ENCODE results near the gene EHD3. TPM values are rescaled to one million over a fixed set of nuclear protein-coding genes. Genes with fewer than 3 reads are reported as not detected.

The EHD3 gene
- total and polyA plus RNA-seq, 2 of the 8 experiments (the other 6 are each of a cell fraction or from before 2014, with no cell fraction given): 9.3 to 12.0 TPM

DNA sequence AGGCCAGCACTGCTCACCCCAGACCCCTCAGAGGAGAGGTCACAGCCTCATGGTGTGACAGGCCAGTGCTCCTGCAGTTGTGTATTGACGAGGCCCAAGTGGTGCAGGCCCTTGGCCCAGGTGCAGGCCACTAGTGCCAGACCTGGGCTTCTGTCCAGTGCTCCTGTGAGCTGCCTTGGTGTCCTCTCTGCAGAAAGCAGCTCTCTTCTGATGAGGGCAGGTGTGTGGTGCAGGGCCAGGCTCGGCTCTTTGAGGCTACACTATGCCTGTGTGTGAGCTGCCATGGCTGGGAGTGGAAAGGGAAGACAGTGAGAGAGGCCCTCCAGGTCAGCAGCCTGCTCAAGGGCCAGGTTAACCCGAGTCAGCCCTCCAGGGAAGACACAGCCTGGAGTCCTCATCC, 17.1 kb downstream of the EHD3 start:
- H4K5ac ChIP-seq (ENCODE audit: insufficient read length, low read depth, low read length): no peak overlapping the region
- no peaks in the 10 kb centered on the region for H3K27me3 ChIP-seq (replicated peaks in 1 of 4; ENCODE audit: control insufficient read depth in 3 of 4, extremely low read depth in 1 of 4, insufficient read depth in 3 of 4, low read length in 3 of 4)
- WGBS, 2 experiments (ENCODE audit: extremely low coverage in 1 of 2, insufficient coverage in 1 of 2, insufficient read length in 1 of 2, insufficient replicate concordance in 2 of 2, low coverage in 1 of 2, low lambda C conversion rate in 2 of 2, missing lambda C conversion rate in 1 of 2): 96% methylated on average over 3 of the region's 3 CpGs; no CpG with 5 or more reads in 1 of the 2 experiments
- POLR2A ChIA-PET (ENCODE audit: partially characterized antibody): interaction anchor here (0.7 kb wide), 1 partner anchor 12 kb away, joined by 3 read pairs; no protein-coding TSS in a partner anchor
- H2AK5ac ChIP-seq (ENCODE audit: low read depth, low read length): no peak overlapping the region
- H2BK120ac ChIP-seq (replicated peaks; ENCODE audit: low read depth, low read length): no peak overlapping the region
- H3K4me1 ChIP-seq (replicated peaks in 1 of 4; ENCODE audit: control insufficient read depth in 3 of 4, insufficient read depth in 4 of 4, low read length in 3 of 4): no peaks in the 10 kb centered on the region; a peak in 1 of 7 replicates
- DNase-seq (ENCODE audit: low read depth in 1 of 2, low spot score in 2 of 2) (no peak), FAIRE-seq (no peak)
- H3K4me2 ChIP-seq (ENCODE audit: insufficient read depth in 1 of 2, low read depth in 2 of 2, low read length in 2 of 2): no peak overlapping the region
- H2BK12ac ChIP-seq (ENCODE audit: low read depth, low read length): no peak overlapping the region
- no peak overlapping the region for H3K27ac ChIP-seq (ENCODE audit: low read depth, low read length)
- no peak overlapping the region for H4K91ac ChIP-seq (replicated peaks; ENCODE audit: insufficient read length, low read length)
- H3K4me3 ChIP-seq (ENCODE audit: extremely low read depth in 1 of 4, insufficient read depth in 2 of 4, low read depth in 3 of 4, low read length in 4 of 4): no peak overlapping the region
- H2BK15ac ChIP-seq (ENCODE audit: low read length): no peak overlapping the region
- no peaks in the 10 kb centered on the region; the same call in 1 of the 2 replicates for H3K23me2 ChIP-seq (ENCODE audit: low read depth, low read length)
- H3K9me3 ChIP-seq (ENCODE audit: insufficient read depth in 2 of 2, low read depth in 1 of 2, low read length in 1 of 2): no peaks in the 10 kb centered on the region
- H2BK5ac ChIP-seq (ENCODE audit: low read depth, low read length): no peak overlapping the region
- CTCF ChIA-PET (ENCODE audit: partially characterized antibody): interaction anchor here (1.2 to 1.7 kb wide), 4 partner anchors 10 to 82 kb away, joined by 4 to 5 read pairs (median 4); partner anchors contain the start of gene EHD3
- H2AFZ ChIP-seq (ENCODE audit: low read length): no peak overlapping the region
- H3K9ac ChIP-seq (replicated peaks in 1 of 4; ENCODE audit: extremely low read depth in 1 of 4, low read depth in 3 of 4, low read length in 3 of 4): no peak overlapping the region
- peaks cover 0 to 2% of the 10 kb centered on the region in 2 experiments for H4K20me1 ChIP-seq (replicated peaks in 1 of 2; ENCODE audit: control insufficient read depth in 1 of 2, insufficient read depth in 2 of 2, low read length in 2 of 2)
- H3K36me3 ChIP-seq (ENCODE audit: control insufficient read depth in 2 of 4, insufficient read depth in 4 of 4, low read length in 3 of 4): no peaks in the 10 kb centered on the region
- no peaks in the 10 kb centered on the region; the same call in 1 of the 2 replicates for H3K79me1 ChIP-seq (ENCODE audit: low read depth, low read length)
- H2BK20ac ChIP-seq (ENCODE audit: low read length): no peak overlapping the region
- H3K79me2 ChIP-seq (ENCODE audit: control insufficient read depth in 1 of 2, insufficient read depth in 2 of 2, low read length in 2 of 2): no peaks in the 10 kb centered on the region
- no peak overlapping the region for H3K4ac ChIP-seq (replicated peaks; ENCODE audit: insufficient read length, low read depth, low read length)
- no peak overlapping the region for H3K56ac ChIP-seq (replicated peaks; ENCODE audit: insufficient read length, low read depth, low read length)
- no peak overlapping the region for H4K8ac ChIP-seq (ENCODE audit: extremely low read depth, insufficient read depth, low read length)
- no peak overlapping the region for H3K14ac ChIP-seq (ENCODE audit: insufficient read length)
- H3K18ac ChIP-seq (ENCODE audit: extremely low read depth, low read length): no peak overlapping the region
- H3K23ac ChIP-seq (ENCODE audit: insufficient read length): no peak overlapping the region
- TF ChIP-seq, protein P1, sequence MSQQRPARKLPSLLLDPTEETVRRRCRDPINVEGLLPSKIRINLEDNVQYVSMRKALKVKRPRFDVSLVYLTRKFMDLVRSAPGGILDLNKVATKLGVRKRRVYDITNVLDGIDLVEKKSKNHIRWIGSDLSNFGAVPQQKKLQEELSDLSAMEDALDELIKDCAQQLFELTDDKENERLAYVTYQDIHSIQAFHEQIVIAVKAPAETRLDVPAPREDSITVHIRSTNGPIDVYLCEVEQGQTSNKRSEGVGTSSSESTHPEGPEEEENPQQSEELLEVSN (IDR thresholded peaks at IDR 0.05): no peak
- TF ChIP-seq CBX8 (IDR thresholded peaks at IDR 0.05; ENCODE audit: borderline replicate concordance, low read depth, low read length): no peak
- TF ChIP-seq NRF1 (IDR thresholded peaks at IDR 0.05; ENCODE audit: low read depth, low read length): no peak
- no peak for TF ChIP-seq BCL11A (IDR thresholded peaks at IDR 0.05; ENCODE audit: low read depth in 2 of 2, low read length in 2 of 2)
- no peak for TF ChIP-seq SIRT6 (IDR thresholded peaks at IDR 0.05; ENCODE audit: low read length)
- TF ChIP-seq KDM4A (IDR thresholded peaks at IDR 0.05; ENCODE audit: low read depth, low read length, severe bottlenecking): no peak
- TF ChIP-seq TCF12 (IDR thresholded peaks at IDR 0.05; ENCODE audit: low read depth, low read length): no peak
- TF ChIP-seq EP300 (IDR thresholded peaks at IDR 0.05; ENCODE audit: borderline replicate concordance in 1 of 2, low read depth in 2 of 2, low read length in 2 of 2): no peak
- TF ChIP-seq RNF2 (IDR thresholded peaks at IDR 0.05; ENCODE audit: borderline replicate concordance, low read depth, low read length, missing control alignments, poor library complexity, severe bottlenecking): no peak
- TF ChIP-seq SP1 (IDR thresholded peaks at IDR 0.05; ENCODE audit: low read depth, low read length): no peak
- no peak for TF ChIP-seq JUND (IDR thresholded peaks at IDR 0.05; ENCODE audit: low read length)
- TF ChIP-seq SP2 (IDR thresholded peaks at IDR 0.05; ENCODE audit: low read length): no peak
- no peak for TF ChIP-seq HDAC2 (IDR thresholded peaks at IDR 0.05; ENCODE audit: borderline replicate concordance in 1 of 2, low read depth in 2 of 2, low read length in 2 of 2)

All from H1 (cell line).